Astrocyte of the spinal cord (primary cell): ENCODE measurements around the gene HCRT.
"Not testable (repeated sequence)": the region's sequence is repeated elsewhere in the genome, so short reads cannot be mapped to it uniquely, and the experiment has no call there.

ENCODE experiments used
- DNase-seq: peaks from one replicate; pipeline ENCODE4 v3.0.0; 2011; ENCODE audit warnings: low read depth, low spot score
- H3K4me3 ChIP-seq: 2 replicates; pipeline ENCODE4 v1.5.1; 2011; ENCODE audit warnings: low read depth, mild to moderate bottlenecking, low read length, moderate library complexity
- in situ Hi-C: cut with HindIII; loops from 2 replicates; pipeline ENCODE4 v1.10.0; 2017; ENCODE audit warnings: low sequenced_read_pairs
- TF ChIP-seq, protein P1 (sequence below): IDR thresholded peaks from 2 replicates; pipeline ENCODE4 v1.5.1; 2012; ENCODE audit warnings: low read depth, mild to moderate bottlenecking, low read length, inconsistent platforms

Gene HCRT

GRCh38 chr17:42224651-42225050 is 39.4 kb upstream of the HCRT start:
- in situ Hi-C loops = no loop called here
- H3K4me3 ChIP-seq = no peak overlapping the region
- TF ChIP-seq, protein P1, sequence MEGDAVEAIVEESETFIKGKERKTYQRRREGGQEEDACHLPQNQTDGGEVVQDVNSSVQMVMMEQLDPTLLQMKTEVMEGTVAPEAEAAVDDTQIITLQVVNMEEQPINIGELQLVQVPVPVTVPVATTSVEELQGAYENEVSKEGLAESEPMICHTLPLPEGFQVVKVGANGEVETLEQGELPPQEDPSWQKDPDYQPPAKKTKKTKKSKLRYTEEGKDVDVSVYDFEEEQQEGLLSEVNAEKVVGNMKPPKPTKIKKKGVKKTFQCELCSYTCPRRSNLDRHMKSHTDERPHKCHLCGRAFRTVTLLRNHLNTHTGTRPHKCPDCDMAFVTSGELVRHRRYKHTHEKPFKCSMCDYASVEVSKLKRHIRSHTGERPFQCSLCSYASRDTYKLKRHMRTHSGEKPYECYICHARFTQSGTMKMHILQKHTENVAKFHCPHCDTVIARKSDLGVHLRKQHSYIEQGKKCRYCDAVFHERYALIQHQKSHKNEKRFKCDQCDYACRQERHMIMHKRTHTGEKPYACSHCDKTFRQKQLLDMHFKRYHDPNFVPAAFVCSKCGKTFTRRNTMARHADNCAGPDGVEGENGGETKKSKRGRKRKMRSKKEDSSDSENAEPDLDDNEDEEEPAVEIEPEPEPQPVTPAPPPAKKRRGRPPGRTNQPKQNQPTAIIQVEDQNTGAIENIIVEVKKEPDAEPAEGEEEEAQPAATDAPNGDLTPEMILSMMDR = no peak
- no peak for DNase-seq

DNA sequence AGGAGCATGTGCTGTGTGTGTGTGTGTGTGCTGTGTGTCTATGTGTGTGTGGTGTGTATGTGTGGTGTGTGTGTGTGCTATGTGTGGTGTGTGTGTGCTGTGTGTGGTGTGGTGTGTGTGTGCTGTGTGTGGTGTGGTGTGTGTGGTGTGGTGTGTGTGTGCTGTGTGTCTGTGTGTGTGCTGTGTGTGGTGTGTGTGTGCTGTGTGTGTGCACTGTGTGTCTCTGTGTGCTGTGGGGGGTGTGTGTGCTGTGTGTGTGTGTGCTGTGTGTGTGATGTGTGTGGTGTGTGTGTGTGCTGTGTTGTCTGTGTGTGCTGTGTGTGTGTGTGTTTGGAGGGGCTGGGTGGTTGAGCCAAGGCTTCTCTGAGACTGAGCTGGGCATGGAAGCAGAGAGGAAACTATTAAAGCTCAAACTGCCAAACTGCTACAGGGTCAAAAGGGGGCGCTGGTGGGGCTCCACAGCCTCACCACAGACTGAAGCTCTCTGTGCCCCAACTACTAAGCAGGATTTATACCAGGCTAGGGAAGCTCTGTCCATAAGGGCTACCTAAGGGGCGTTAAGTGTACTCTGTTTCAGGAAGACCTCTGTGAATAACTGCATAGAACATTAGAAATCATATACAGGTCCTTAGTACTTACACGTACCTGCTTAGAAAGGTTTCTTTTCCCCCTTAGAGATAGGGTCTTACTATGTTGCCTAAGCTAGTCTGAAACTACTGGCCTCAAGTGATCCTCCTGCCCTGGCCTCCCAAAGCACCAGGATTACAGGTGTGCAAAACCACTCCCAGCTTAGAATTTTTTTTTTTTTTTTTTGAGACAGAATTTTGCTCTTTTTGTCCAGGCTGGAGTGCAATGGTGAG is 36.9 kb upstream of the HCRT start:
- peak; percentile 61 for DNase-seq
- no peak overlapping the region for H3K4me3 ChIP-seq
- TF ChIP-seq, protein P1 = peak; percentile 77
- in situ Hi-C loops = no loop called here

DNA sequence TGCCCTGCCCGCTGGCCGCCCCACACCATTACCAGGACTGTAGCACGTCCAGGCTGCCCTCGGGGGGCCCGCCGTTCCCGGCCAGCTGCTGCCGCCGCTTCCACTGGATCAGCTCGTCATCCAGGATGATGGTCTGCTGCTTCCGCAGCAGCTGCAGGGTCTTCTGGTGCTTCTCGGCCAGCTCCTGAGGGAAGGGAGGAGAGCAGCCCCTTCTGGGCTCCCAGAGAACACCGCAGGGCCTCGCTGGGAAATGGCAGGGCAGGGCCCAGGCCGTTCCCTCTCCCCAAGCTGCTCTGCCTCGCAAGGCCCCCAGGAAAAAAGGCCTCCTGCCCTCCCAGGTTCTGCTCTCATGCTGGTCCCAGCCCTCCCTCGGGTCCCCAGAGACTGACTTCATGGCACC is 34.0 kb upstream of the HCRT start:
- H3K4me3 ChIP-seq, in situ Hi-C loops, DNase-seq: not testable (repeated sequence)

- TF ChIP-seq, protein P1 = no peak
- in situ Hi-C loops = no loop called here
- no peak for DNase-seq
- H3K4me3 ChIP-seq = no peak overlapping the region
Observed at GRCh38 chr17:42214156-42214555, 28.9 kb upstream of the HCRT start.

- no peak overlapping the region for H3K4me3 ChIP-seq
- in situ Hi-C loops = no loop called here
- DNase-seq = no peak
- TF ChIP-seq, protein P1 = no peak
Observed at GRCh38 chr17:42212382-42212781, 27.1 kb upstream of the HCRT start.

- H3K4me3 ChIP-seq, in situ Hi-C loops: not testable (repeated sequence)
- peak; percentile 38 for DNase-seq
Observed at GRCh38 chr17:42211921-42212341, 26.7 kb upstream of the HCRT start.

- no peak for DNase-seq
- TF ChIP-seq, protein P1 = no peak
- no peak overlapping the region for H3K4me3 ChIP-seq
- in situ Hi-C loops = no loop called here
Observed at GRCh38 chr17:42210046-42210445, 24.8 kb upstream of the HCRT start.

DNA sequence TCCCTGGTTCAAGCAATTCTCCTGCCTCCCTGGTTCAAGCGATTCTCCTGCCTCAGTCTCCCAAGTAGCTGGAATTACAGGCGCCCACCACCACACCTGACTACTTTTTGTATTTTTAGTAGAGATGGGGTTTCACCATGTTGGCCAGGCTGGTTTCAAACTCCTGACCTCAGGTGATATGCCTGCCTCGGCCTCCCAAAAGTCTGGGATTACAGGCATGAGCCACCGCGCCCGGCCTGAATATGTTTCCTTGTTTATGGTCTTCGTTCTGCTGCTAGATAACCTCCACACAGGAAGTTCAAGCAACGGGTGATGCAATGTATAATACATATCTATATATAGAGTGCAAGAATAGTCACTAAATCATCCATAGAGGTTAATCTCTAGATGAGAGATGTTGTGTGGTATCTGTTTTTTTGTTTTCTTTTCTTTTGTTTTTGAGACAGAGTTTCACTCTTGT is 20.9 kb upstream of the HCRT start:
- H3K4me3 ChIP-seq, in situ Hi-C loops, DNase-seq: not testable (repeated sequence)
